ENCODE results near the gene LIX1.
"Not testable (repeated sequence)": the region's sequence is repeated elsewhere in the genome, so short reads cannot be mapped to it uniquely, and the experiment has no call there.

Gene LIX1

GRCh38 chr5:97106216-97106581, 36.2 kb downstream of the LIX1 start:
- no peak for DNase-seq (ENCODE audit: low read depth, low spot score)
- H3K27ac ChIP-seq, result no peak overlapping the region

GRCh38 chr5:97105501-97106215, 36.8 kb downstream of the LIX1 start:
- no peak overlapping the region for H3K27ac ChIP-seq
- DNase-seq (ENCODE audit: low read depth, low spot score), result no peak

- no peak overlapping the region for H3K27ac ChIP-seq
Observed at GRCh38 chr5:97102010-97102470, 40.4 kb downstream of the LIX1 start.

GRCh38 chr5:97101189-97101910, 41.1 kb downstream of the LIX1 start:
- H3K27ac ChIP-seq, result no peak overlapping the region
- no peak for DNase-seq (ENCODE audit: low read depth, low spot score)

More at GRCh38 chr5:97102010-97102470, 40.4 kb downstream of the LIX1 start:
- no peak for DNase-seq (ENCODE audit: low read depth, low spot score)

GRCh38 chr5:97100476-97100875, 41.9 kb downstream of the LIX1 start:
- no peak overlapping the region for H3K27ac ChIP-seq
- no peak for DNase-seq (ENCODE audit: low read depth, low spot score)

GRCh38 chr5:97098922-97099321, 43.5 kb downstream of the LIX1 start:
- DNase-seq (ENCODE audit: low read depth, low spot score), result no peak
- H3K27ac ChIP-seq, result no peak overlapping the region

- DNase-seq (ENCODE audit: low read depth, low spot score), result no peak
- no peak overlapping the region for H3K27ac ChIP-seq
Observed at GRCh38 chr5:97097326-97098230, 44.8 kb downstream of the LIX1 start.

- H3K27ac ChIP-seq, result no peak overlapping the region
- DNase-seq (ENCODE audit: low read depth, low spot score), result no peak
Observed at GRCh38 chr5:97096846-97097245, 45.6 kb downstream of the LIX1 start.

- no peak for DNase-seq (ENCODE audit: low read depth, low spot score)
- no peak overlapping the region for H3K27ac ChIP-seq
Observed at GRCh38 chr5:97096191-97096590, 46.2 kb downstream of the LIX1 start.

GRCh38 chr5:97095318-97095732, 47.1 kb downstream of the LIX1 start:
- H3K27ac ChIP-seq, result no peak overlapping the region
- DNase-seq (ENCODE audit: low read depth, low spot score), result no peak

- DNase-seq (ENCODE audit: low read depth, low spot score), result no peak
- H3K27ac ChIP-seq, result no peak overlapping the region
Observed at GRCh38 chr5:97094579-97095317, 47.7 kb downstream of the LIX1 start.

- DNase-seq (ENCODE audit: low read depth, low spot score), result no peak
- H3K27ac ChIP-seq, result no peak overlapping the region
Observed at GRCh38 chr5:97093193-97093592, 49.2 kb downstream of the LIX1 start.

- no peak for DNase-seq (ENCODE audit: low read depth, low spot score)
Observed at GRCh38 chr5:97090944-97091343, 51.5 kb downstream of the LIX1 start.

GRCh38 chr5:97089149-97089801, 53.1 kb downstream of the LIX1 start:
- no peak overlapping the region for H3K27ac ChIP-seq
- DNase-seq (ENCODE audit: low read depth, low spot score), result no peak

More at GRCh38 chr5:97090944-97091343, 51.5 kb downstream of the LIX1 start:
- no peak overlapping the region for H3K27ac ChIP-seq

- no peak overlapping the region for H3K27ac ChIP-seq
Observed at GRCh38 chr5:97088774-97089148, 53.6 kb downstream of the LIX1 start.

GRCh38 chr5:97087138-97087537, 55.3 kb downstream of the LIX1 start:
- no peak for DNase-seq (ENCODE audit: low read depth, low spot score)
- no peak overlapping the region for H3K27ac ChIP-seq

More at GRCh38 chr5:97088774-97089148, 53.6 kb downstream of the LIX1 start:
- no peak for DNase-seq (ENCODE audit: low read depth, low spot score)

GRCh38 chr5:97085459-97086181, 56.8 kb downstream of the LIX1 start:
- DNase-seq (ENCODE audit: low read depth, low spot score), result no peak
- H3K27ac ChIP-seq, result no peak overlapping the region

- not testable (repeated sequence) for DNase-seq (ENCODE audit: low read depth, low spot score); H3K27ac ChIP-seq
Observed at GRCh38 chr5:97084782-97085458, 57.5 kb downstream of the LIX1 start.

Data from epithelial cell of prostate (primary cell).